HCT116 (cell line): ENCODE data around the gene PRR12. TPM values are rescaled to one million over a fixed set of nuclear protein-coding genes. Genes with fewer than 3 reads are reported as not detected.

Experiments
- ATAC-seq: fragments of 200-7000 bp; cut with Tn5 transposase; 2 replicates; pipeline ENCODE4 v1.9.1; 2020; ENCODE audit warnings: mild to moderate bottlenecking, moderate library complexity
- BruUV-seq: library from RNA; stranded (reverse); fragments of 400-500 nt; replicated peaks from 2 replicates; lab custom pipeline; 2021; lab: Mats Ljungman, UMichigan
- CTCF ChIA-PET: fragments of 300-600 bp; sonication (Branson Sonifier 250); formaldehyde crosslinking; loops from one replicate; lab custom pipeline; 2021; ENCODE audit warnings: antibody characterized with exemption; lab: Charles Lee
- POLR2A ChIA-PET: fragments of 300-600, 350-600 bp; sonication (Branson Sonifier 250); formaldehyde crosslinking; loops from one replicate; lab custom pipeline; 2021; ENCODE audit warnings: antibody characterized with exemption; lab: Charles Lee
- RAD21 ChIA-PET, 2 experiments: fragments of 300-600 bp; sonication (Branson Sonifier 250); formaldehyde crosslinking; loops; one replicate each; lab custom pipeline; 2023; ENCODE audit warnings: low total read pairs in 2 of 2; ENCODE audit not compliant: uncharacterized antibody in 2 of 2, unreplicated experiment in 2 of 2, low non-redundant PET in 1 of 2; lab: Charles Lee
- DNase-seq: peaks from one replicate; pipeline ENCODE4 v3.0.0-alpha.2; 2010; ENCODE audit warnings: low read depth, low spot score
- H2AFZ ChIP-seq: fragments of 200-600 bp; shearing (Covaris generic), sonication (generic); 2 replicates; pipeline ENCODE4 v1.6.1; 2017; ENCODE audit warnings: low read depth, mixed run types, mixed read lengths, antibody characterized with exemption, low read length; ENCODE audit not compliant: poor library complexity, severe bottlenecking
- H3K27ac ChIP-seq: 2 replicates; pipeline ENCODE4 v1.5.1; 2012; ENCODE audit warnings: low read depth, low read length
- H3K27me3 ChIP-seq: fragments of 200-600 bp; sonication (generic); 2 replicates; pipeline ENCODE4 v1.6.1; 2016; ENCODE audit warnings: mixed run types, low read length, mixed read lengths; ENCODE audit not compliant: insufficient read depth
- H3K36me3 ChIP-seq, 2 experiments: fragments of 200-500 bp in 1 of 2; fragments of 200-600 bp in 1 of 2; sonication (Bioruptor generic) in 1 of 2; sonication (generic) in 1 of 2; 2 replicates each; pipeline versions ENCODE4 v1.5.1 to v1.6.1; 2014 to 2016; ENCODE audit warnings: low read length in 2 of 2, inconsistent platforms in 1 of 2, mixed read lengths in 1 of 2, mixed run types in 1 of 2; ENCODE audit not compliant: insufficient read depth in 2 of 2, control insufficient read depth in 1 of 2
- H3K4me1 ChIP-seq, 2 experiments: fragments of 200-600 bp in 1 of 2; sonication (generic) in 1 of 2; 2 replicates each; pipeline versions ENCODE4 v1.5.1 to v1.6.1; 2012 to 2017; ENCODE audit warnings: low read length in 2 of 2, inconsistent platforms in 1 of 2, mild to moderate bottlenecking in 1 of 2, mixed read lengths in 1 of 2, mixed run types in 1 of 2, moderate library complexity in 1 of 2; ENCODE audit not compliant: insufficient read depth in 2 of 2, control insufficient read depth in 1 of 2
- H3K4me2 ChIP-seq: fragments of 200-600 bp; sonication (generic); 2 replicates; pipeline ENCODE4 v1.6.1; 2017; ENCODE audit warnings: mixed run types, low read length, mixed read lengths
- H3K4me3 ChIP-seq, 2 experiments: fragments of 200-600 bp in 1 of 2; sonication (generic) in 1 of 2; replicated peaks in 1 of 2; 2 replicates each; pipeline ENCODE4 v1.5.1; 2011 to 2016; ENCODE audit warnings: low read length in 2 of 2, control low read depth in 1 of 2, low read depth in 1 of 2, mild to moderate bottlenecking in 1 of 2, mixed read lengths in 1 of 2, mixed run types in 1 of 2
- H3K79me2 ChIP-seq: fragments of 200-600 bp; sonication (generic); 2 replicates; pipeline ENCODE4 v1.6.1; 2017; ENCODE audit warnings: mild to moderate bottlenecking, mixed run types, low read length, moderate library complexity, mixed read lengths; ENCODE audit not compliant: insufficient read depth
- H3K9ac ChIP-seq: fragments of 200-600 bp; sonication (generic); 2 replicates; pipeline ENCODE4 v1.6.1; 2016; ENCODE audit warnings: low read length, mixed read lengths
- H3K9me2 ChIP-seq: fragments of 200-600 bp; sonication (generic), shearing (Covaris generic); 2 replicates; pipeline ENCODE4 v1.6.1; 2017; ENCODE audit warnings: mixed run types, mild to moderate bottlenecking, moderate library complexity; ENCODE audit not compliant: insufficient read depth
- H3K9me3 ChIP-seq, 2 experiments: fragments of 200-500 bp in 1 of 2; fragments of 200-600 bp in 1 of 2; sonication (Bioruptor generic) in 1 of 2; sonication (generic) in 1 of 2; 2 replicates each; pipeline ENCODE4 v1.6.1; 2014 to 2017; ENCODE audit warnings: low read length in 2 of 2, mixed read lengths in 2 of 2, inconsistent platforms in 1 of 2, low read depth in 1 of 2, mild to moderate bottlenecking in 1 of 2, mixed run types in 1 of 2, moderate library complexity in 1 of 2; ENCODE audit not compliant: control insufficient read depth in 1 of 2, insufficient read depth in 1 of 2
- H4K20me1 ChIP-seq: fragments of 200-600 bp; sonication (generic), shearing (Covaris generic); 2 replicates; pipeline ENCODE4 v1.6.1; 2017; ENCODE audit warnings: mixed run types, mild to moderate bottlenecking, moderate library complexity; ENCODE audit not compliant: insufficient read depth
- CEBPB ChIP-seq: IDR thresholded peaks from 2 replicates; pipeline ENCODE4 v1.6.1; 2012; ENCODE audit warnings: low read depth
- FOSL1 ChIP-seq: IDR thresholded peaks from 2 replicates; pipeline ENCODE4 v1.6.1; 2012; ENCODE audit warnings: low read depth
- JUND ChIP-seq: IDR thresholded peaks from 2 replicates; pipeline ENCODE4 v1.6.1; 2012
- POLR2AphosphoS5 ChIP-seq: IDR thresholded peaks from 2 replicates; pipeline ENCODE4 v1.6.1; 2011; ENCODE audit warnings: mild to moderate bottlenecking, low read depth, low read length, moderate library complexity
- SP1 ChIP-seq: IDR thresholded peaks from 2 replicates; pipeline ENCODE4 v1.6.1; 2012; ENCODE audit warnings: low read depth
- intact Hi-C: fragments of 100-400 bp; cut with micrococcal nuclease; formaldehyde crosslinking; loops from 2 replicates; pipeline ENCODE4 v1.10.0; 2022
- total RNA-seq: library from RNA; stranded (reverse); gene quantifications from one replicate; pipeline ENCODE4 v1.2.1, GENCODE V29; 2021; ENCODE audit not compliant: unreplicated experiment
- TF ChIP-seq, protein P1 (sequence below): IDR thresholded peaks from 2 replicates; pipeline ENCODE4 v1.6.1; 2012
- TF ChIP-seq, protein P2 (sequence below), 3 experiments: fragments of 200-600 bp in 1 of 3; sonication (generic) in 1 of 3; IDR thresholded peaks in 2 of 3; conservative IDR thresholded peaks in 1 of 3; 2 replicates each; pipeline ENCODE4 v1.5.1; 2012 to 2017; ENCODE audit warnings: low read depth in 2 of 3, low read length in 2 of 3, antibody characterized with exemption in 1 of 3, borderline replicate concordance in 1 of 3, control low read depth in 1 of 3, mild to moderate bottlenecking in 1 of 3, mixed read lengths in 1 of 3, mixed run types in 1 of 3, moderate library complexity in 1 of 3; ENCODE audit not compliant: insufficient read depth in 1 of 3

The PRR12 gene
- total RNA-seq, 1 experiment from 2014 or later = 26.9 TPM

GRCh38 chr19:49614096-49614833, 23.3 kb downstream of the PRR12 start:
- Histone ChIP-seq H3K9ac (peak overlapping the region; percentile 43), H3K79me2 (peaks cover 58% of the 10 kb centered on the region), H3K4me1 (peaks cover 28 to 36% of the 10 kb centered on the region in 2 experiments), H3K9me3 (no peaks in the 10 kb centered on the region), H3K36me3 (peaks cover 21% of the 10 kb centered on the region in 2 experiments; a peak in 3 of 4 replicates), H3K9me2 (no peaks in the 10 kb centered on the region), H3K4me3 (peak overlapping the region in 1 of 2 experiments; percentile 48; a peak in 3 of 4 replicates), H3K4me2 (peak overlapping the region; percentile 69), H3K27me3 (no peaks in the 10 kb centered on the region), H4K20me1 (peaks cover 7% of the 10 kb centered on the region; the same call in 1 of the 2 replicates), H2AFZ (no peak overlapping the region), H3K27ac (peak overlapping the region; percentile 69)
- DNase-seq (no peak), ATAC-seq (peak; percentile 84)
- BruUV-seq = no TSS peak
- no peak for TF ChIP-seq CEBPB
- TF ChIP-seq, protein P1, sequence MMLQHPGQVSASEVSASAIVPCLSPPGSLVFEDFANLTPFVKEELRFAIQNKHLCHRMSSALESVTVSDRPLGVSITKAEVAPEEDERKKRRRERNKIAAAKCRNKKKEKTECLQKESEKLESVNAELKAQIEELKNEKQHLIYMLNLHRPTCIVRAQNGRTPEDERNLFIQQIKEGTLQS = no peak
- peak; percentile 84 for TF ChIP-seq FOSL1
- TF ChIP-seq SP1 = peak; percentile 63; the same call in 1 of the 2 replicates
- TF ChIP-seq JUND = peak; percentile 78
- TF ChIP-seq POLR2AphosphoS5 = peak; percentile 37; the same call in 1 of the 2 replicates
- TF ChIP-seq, protein P2, sequence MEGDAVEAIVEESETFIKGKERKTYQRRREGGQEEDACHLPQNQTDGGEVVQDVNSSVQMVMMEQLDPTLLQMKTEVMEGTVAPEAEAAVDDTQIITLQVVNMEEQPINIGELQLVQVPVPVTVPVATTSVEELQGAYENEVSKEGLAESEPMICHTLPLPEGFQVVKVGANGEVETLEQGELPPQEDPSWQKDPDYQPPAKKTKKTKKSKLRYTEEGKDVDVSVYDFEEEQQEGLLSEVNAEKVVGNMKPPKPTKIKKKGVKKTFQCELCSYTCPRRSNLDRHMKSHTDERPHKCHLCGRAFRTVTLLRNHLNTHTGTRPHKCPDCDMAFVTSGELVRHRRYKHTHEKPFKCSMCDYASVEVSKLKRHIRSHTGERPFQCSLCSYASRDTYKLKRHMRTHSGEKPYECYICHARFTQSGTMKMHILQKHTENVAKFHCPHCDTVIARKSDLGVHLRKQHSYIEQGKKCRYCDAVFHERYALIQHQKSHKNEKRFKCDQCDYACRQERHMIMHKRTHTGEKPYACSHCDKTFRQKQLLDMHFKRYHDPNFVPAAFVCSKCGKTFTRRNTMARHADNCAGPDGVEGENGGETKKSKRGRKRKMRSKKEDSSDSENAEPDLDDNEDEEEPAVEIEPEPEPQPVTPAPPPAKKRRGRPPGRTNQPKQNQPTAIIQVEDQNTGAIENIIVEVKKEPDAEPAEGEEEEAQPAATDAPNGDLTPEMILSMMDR (IDR thresholded peaks at IDR 0.05 in 2 of 3, conservative IDR thresholded peaks at IDR 0.05 in 1 of 3; ENCODE audit: borderline replicate concordance in 1 of 3, insufficient read depth in 1 of 3, low read depth in 2 of 3, low read length in 2 of 3) = peak in 1 of 3 experiments; percentile 23; a peak in 2 of 6 replicates
- ChIA-PET RAD21 (no interaction called here), CTCF (no interaction called here), POLR2A (interaction anchor here (1.5 kb wide), 1 partner anchor 26 kb away, joined by 3 read pairs; the partner anchor contains the start of gene RRAS)
- intact Hi-C loops = loop anchor here (2.0 kb wide), 1 partner anchor 25 kb away; no protein-coding TSS in a partner anchor
